Immature natural killer cell (primary cell): ENCODE measurements around the gene ADORA2A. TPM values are rescaled to one million over a fixed set of nuclear protein-coding genes. Genes with fewer than 3 reads are reported as not detected.

Source experiments
- DNase-seq, 3 donors: peaks; one replicate each; pipeline ENCODE4 v3.0.0; 2022; ENCODE audit warnings: mixed read lengths in 1 of 3
- H3K27ac Mint-ChIP-seq, 6 donors: one replicate each; pipeline ENCODE4 v1.8.0; 2020; ENCODE audit warnings: mixed read lengths in 6 of 6, mild to moderate bottlenecking in 5 of 6, inconsistent platforms in 4 of 6, moderate library complexity in 3 of 6
- H3K27me3 Mint-ChIP-seq, 3 donors: one replicate each; pipeline ENCODE4 v1.8.0; 2020 to 2021; ENCODE audit warnings: low read depth in 3 of 3, mild to moderate bottlenecking in 3 of 3, mixed read lengths in 3 of 3, moderate library complexity in 3 of 3, inconsistent platforms in 1 of 3
- H3K36me3 Mint-ChIP-seq, 3 donors: one replicate each; pipeline ENCODE4 v1.8.0; 2020; ENCODE audit warnings: mixed read lengths in 3 of 3, inconsistent platforms in 2 of 3, mild to moderate bottlenecking in 2 of 3
- H3K4me1 Mint-ChIP-seq, 2 donors: one replicate each; pipeline ENCODE4 v1.8.0; 2020; ENCODE audit warnings: inconsistent platforms in 2 of 2, mild to moderate bottlenecking in 2 of 2, mixed read lengths in 2 of 2, moderate library complexity in 1 of 2
- H3K4me3 Mint-ChIP-seq, 5 donors: one replicate each; pipeline ENCODE4 v1.8.0; 2020; ENCODE audit warnings: mild to moderate bottlenecking in 5 of 5, mixed read lengths in 5 of 5, inconsistent platforms in 3 of 5, moderate library complexity in 3 of 5
- H3K9me3 Mint-ChIP-seq, 6 donors: one replicate each; pipeline ENCODE4 v1.8.0; 2020; ENCODE audit warnings: mild to moderate bottlenecking in 6 of 6, mixed read lengths in 6 of 6, inconsistent platforms in 4 of 6, moderate library complexity in 3 of 6
- polyA plus RNA-seq, 3 donors: library from polyadenylated mRNA; unstranded; fragments of 300-500 nt; fragmentation: Illumina TruSeq; gene quantifications; one replicate each; pipeline ENCODE4 v1.2.3, GENCODE V29; 2021

ADORA2A gene
- polyA plus RNA-seq, 3 donors from 2014 or later: 4.6 to 6.8 (median 5.3) TPM

DNA sequence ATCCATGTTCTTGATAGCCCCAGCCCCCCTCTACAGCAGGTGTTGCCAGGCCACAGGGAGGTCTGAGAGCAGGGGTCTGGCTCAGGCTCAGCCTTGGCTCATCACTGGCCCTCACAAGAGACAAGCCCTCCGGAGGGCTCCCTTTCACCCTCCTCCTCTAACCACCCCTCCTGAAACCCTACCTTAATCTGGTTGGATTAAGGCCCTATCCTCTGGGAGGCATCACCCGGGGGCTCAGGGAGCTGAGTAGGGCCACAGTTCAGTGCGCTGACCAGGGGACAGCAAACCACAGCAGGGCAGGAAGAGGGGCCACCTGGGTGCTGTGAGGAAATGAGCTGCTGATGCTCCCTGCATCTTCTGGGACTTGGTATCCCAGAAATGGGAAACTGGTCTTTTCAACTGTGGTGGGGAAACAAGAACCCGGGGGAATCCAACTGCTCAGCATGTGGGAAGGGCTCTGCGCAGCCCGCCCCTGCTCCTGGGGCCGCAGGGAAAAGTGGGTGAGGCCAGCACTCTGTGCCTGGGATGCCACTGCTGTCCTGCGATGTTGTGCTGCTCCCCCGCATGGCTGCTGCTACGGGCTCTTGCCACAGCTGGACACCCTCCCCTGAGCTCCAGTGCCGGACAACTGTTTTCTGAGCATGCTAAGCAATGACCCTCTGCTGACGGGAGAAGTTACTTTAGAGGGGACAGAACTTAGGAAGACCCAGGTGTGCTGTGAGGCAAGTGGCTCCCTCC lies 17.5 kb downstream of the ADORA2A start:
- Mint-ChIP-seq H3K27ac (no peak overlapping the region), H3K9me3 (no peaks in the 10 kb centered on the region), H3K36me3 (peaks cover 0 to 4% (median 0%) of the 10 kb centered on the region in 3 donors), H3K4me3 (no peak overlapping the region), H3K4me1 (no peaks in the 10 kb centered on the region), H3K27me3 (peaks cover 0 to 3% (median 3%) of the 10 kb centered on the region in 3 donors)
- no peak for DNase-seq

DNA sequence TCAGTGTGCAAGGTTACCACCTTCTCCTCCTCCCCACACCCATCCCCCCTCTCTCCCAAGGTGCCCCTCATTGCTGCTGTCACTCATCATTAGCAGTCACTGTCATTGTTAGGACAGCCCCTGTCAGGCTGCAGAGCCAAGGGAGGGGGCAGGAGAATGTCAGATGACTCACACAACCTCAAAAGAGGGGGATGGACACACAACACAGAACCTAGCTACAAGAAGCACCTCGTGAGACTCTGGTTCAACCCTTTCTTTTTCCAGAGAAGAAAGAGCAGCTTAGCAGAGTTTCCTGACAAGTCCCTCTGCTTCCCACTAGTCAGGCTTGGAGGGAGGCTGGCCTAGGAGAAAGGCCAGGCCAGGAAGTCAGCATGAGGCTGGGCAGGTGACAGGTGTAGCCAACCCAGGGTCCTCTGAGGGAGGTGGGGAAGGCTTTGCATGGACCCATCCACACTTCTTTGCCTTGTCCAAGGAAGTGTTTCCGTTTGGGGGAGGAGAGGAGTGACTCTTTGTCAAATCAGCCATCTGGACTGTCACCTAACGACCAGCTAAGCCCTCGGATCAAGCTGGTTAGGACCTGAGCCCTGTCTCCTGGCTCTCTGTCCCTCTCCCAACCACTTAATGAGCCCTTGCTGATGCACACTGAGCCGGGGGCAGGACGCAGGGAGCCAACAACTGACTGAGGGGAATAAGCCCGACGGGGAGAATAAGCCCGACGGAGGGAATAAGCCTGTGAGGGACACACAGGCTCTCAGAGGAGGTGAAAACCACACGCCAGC lies 18.3 kb downstream of the ADORA2A start:
- H3K9me3 Mint-ChIP-seq: no peaks in the 10 kb centered on the region
- H3K4me1 Mint-ChIP-seq: no peaks in the 10 kb centered on the region
- no peak overlapping the region for H3K4me3 Mint-ChIP-seq
- no peak for DNase-seq
- no peak overlapping the region for H3K27ac Mint-ChIP-seq
- H3K36me3 Mint-ChIP-seq: peaks cover 0 to 4% (median 0%) of the 10 kb centered on the region in 3 donors
- peaks cover 0 to 5% (median 4%) of the 10 kb centered on the region in 3 donors for H3K27me3 Mint-ChIP-seq

DNA sequence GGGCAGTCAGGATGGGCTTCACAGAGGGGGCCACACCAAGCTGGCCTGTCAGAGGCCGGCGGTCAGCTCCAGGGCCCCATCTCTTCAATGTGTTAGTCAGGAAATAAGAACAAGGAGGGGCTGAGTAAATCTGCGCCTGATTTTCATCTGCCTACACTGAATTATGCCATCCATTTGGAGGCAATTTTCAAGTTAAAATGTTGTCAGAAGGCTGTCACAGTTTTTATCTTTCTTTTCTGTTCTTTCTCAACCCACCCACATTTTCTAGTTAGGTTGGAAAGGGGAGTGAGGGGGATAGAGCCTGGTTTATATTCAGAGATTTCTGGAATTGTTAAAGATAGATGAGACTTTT lies 18.8 kb downstream of the ADORA2A start:
- Mint-ChIP-seq H3K27me3 (peaks cover 0 to 4% (median 4%) of the 10 kb centered on the region in 3 donors), H3K36me3 (peaks cover 0 to 4% (median 0%) of the 10 kb centered on the region in 3 donors), H3K9me3 (no peaks in the 10 kb centered on the region), H3K27ac (peak overlapping the region in 1 of 6 donors; percentile 6), H3K4me3 (no peak overlapping the region), H3K4me1 (no peaks in the 10 kb centered on the region)
- no peak for DNase-seq

DNA sequence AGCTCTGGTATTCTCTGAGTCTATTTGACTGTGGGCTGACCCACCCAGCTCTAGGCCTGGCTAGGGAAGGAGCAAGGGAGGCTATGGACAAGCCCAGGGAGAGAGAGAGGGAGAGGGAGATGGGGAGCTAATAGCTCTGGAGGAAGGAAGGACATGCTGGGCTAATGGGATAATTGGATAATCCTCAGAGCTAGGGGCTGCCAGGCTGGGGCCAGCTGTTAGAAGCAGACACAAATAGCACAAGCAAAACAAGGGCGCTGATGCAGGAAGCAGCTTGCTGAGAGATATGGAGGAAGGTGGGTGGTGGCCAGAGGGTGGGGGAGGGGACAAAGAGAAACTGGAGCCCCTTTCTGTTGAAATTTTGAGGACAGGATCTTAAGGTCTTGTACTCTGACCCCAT lies 23.2 kb downstream of the ADORA2A start:
- DNase-seq: no peak
- H3K27me3 Mint-ChIP-seq: peaks cover 5 to 8% (median 6%) of the 10 kb centered on the region in 3 donors
- H3K9me3 Mint-ChIP-seq: no peaks in the 10 kb centered on the region
- H3K27ac Mint-ChIP-seq: no peak overlapping the region
- H3K4me1 Mint-ChIP-seq: no peaks in the 10 kb centered on the region
- H3K4me3 Mint-ChIP-seq: no peak overlapping the region
- no peaks in the 10 kb centered on the region for H3K36me3 Mint-ChIP-seq

DNA sequence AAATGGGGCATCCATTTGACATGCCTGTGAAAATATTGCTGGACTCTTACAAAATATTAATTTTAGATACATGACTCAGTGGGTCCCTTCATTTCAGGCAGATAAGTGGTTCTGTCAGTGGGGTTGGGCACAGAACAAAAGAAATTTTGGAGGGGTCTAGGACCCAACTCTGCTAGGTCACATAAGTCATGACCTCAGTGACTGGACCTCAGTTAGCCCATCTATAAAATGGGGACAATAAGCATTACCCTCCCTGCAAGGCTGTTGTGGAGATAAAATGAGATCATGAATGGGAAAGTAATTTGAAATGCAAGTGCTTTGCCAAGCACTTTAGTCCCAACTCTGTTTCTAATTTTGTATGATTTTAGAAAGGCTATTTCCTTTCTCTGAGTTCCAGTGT lies 23.8 kb downstream of the ADORA2A start:
- H3K4me3 Mint-ChIP-seq: no peak overlapping the region
- no peaks in the 10 kb centered on the region for H3K4me1 Mint-ChIP-seq
- no peaks in the 10 kb centered on the region for H3K9me3 Mint-ChIP-seq
- no peaks in the 10 kb centered on the region for H3K36me3 Mint-ChIP-seq
- H3K27me3 Mint-ChIP-seq: peaks cover 4 to 8% (median 5%) of the 10 kb centered on the region in 3 donors
- no peak for DNase-seq
- H3K27ac Mint-ChIP-seq: no peak overlapping the region

DNA sequence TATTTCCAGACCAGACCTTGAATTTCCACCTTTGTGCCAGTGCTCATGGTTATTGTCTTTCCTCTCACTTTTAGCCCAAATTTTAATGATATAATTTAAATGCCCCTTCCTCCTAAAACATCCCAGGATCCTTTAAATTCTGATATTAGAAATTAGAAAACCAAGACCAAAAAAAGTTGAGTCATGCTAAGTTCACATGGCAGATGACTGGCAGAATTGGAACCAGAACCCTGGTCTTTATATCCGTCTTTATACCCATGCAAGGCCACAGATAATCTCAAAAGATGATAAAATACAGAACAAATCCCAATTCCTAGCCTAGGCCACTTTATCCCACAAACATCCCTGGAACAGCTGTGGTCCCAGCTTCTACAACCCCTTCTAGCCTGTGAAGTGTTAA lies 26.5 kb downstream of the ADORA2A start:
- DNase-seq: no peak
- Mint-ChIP-seq H3K4me3 (no peak overlapping the region), H3K27me3 (peaks cover 4 to 8% (median 5%) of the 10 kb centered on the region in 3 donors), H3K4me1 (no peaks in the 10 kb centered on the region), H3K36me3 (no peaks in the 10 kb centered on the region), H3K9me3 (no peaks in the 10 kb centered on the region), H3K27ac (no peak overlapping the region)

DNA sequence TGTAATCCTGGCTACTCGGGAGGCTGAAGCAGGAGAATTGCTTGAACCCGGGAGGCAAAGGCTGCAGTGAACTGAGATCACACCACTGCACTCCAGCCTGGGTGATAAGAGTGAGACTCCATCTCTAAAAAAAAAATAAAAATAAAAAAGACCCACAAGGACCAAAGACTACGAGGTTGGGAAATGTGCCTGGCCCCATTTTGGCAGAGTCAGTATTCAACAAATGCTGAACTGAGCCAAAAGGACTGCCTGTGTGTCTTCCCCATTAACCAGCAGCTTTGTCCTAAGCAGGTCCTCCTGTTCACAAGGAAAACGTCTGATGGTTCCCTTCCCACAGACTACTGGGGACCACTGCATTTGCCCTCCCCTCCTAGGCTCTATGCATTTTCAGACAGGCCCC lies 27.6 kb downstream of the ADORA2A start:
- DNase-seq: no peak
- Mint-ChIP-seq H3K27ac (no peak overlapping the region), H3K27me3 (peaks cover 3 to 5% (median 4%) of the 10 kb centered on the region in 3 donors), H3K4me3 (no peak overlapping the region), H3K4me1 (no peaks in the 10 kb centered on the region), H3K36me3 (no peaks in the 10 kb centered on the region), H3K9me3 (no peaks in the 10 kb centered on the region)

DNA sequence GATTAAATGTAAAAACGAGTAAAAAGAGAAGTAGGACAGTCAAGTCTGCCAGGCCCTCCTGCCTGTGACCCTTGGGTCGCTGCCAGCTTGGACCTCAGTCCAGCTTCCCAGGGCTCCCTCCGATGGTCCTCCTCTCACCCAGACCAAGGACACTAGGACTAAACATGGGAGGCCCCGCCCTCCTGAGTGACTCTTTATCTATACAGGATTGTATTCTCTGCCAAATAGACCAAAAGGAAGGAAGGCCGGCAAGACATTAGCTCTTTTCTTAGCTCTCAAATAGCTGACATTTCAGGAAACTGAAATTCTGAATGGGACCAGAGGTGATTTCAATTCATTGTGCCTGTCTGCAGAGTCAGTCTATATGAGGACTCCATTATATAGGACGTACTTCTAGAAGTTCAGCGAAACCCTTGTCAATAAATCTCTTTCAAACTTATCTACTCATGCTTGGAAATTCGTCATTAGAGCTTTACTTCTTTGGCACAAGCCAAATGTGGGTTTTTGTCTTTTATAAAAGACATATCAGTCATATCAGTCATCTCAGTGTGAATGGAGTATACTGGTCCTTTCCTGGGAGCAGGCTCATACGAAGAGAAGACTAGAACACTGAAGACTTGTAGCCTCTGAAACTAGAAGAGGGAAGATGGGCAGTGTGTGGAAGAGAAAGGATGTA lies 28.5 kb downstream of the ADORA2A start:
- peaks cover 2 to 8% (median 3%) of the 10 kb centered on the region in 3 donors for H3K27me3 Mint-ChIP-seq
- peak overlapping the region in 1 of 6 donors; percentile 46 for H3K27ac Mint-ChIP-seq

DNA sequence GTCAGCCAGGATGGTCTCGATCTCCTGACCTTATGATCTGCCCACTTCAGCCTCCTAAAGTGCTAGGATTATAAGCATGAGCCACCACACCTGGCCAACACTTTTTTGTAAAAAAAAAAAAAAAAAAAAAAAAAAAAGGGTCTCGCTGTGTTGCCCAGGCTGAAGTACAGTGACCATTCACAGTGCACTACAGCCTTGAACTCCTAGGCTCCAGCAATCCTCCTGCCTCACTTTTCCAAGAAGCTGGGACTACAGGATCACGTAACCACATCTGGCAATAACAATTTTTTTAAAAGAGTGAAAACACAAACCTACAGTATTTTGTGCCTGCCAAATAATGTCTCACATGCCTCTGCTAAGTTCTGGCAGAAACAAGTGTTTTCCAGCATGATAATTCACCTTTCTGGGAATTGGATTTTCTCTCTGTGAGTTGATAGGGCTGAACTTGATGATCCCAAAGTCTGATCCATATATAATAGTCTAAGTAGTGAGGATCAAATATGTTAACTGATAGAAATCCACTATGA lies 30.6 kb downstream of the ADORA2A start:
- Mint-ChIP-seq H3K4me3 (no peak overlapping the region), H3K4me1 (no peaks in the 10 kb centered on the region), H3K9me3 (no peaks in the 10 kb centered on the region), H3K27me3 (peaks cover 2 to 8% (median 3%) of the 10 kb centered on the region in 3 donors), H3K36me3 (no peaks in the 10 kb centered on the region), H3K27ac (no peak overlapping the region)
- no peak for DNase-seq

More for the DNA sequence above, 28.5 kb downstream of the ADORA2A start:
- Mint-ChIP-seq H3K9me3 (no peaks in the 10 kb centered on the region), H3K4me1 (no peaks in the 10 kb centered on the region), H3K4me3 (no peak overlapping the region), H3K36me3 (no peaks in the 10 kb centered on the region)
- no peak for DNase-seq

DNA sequence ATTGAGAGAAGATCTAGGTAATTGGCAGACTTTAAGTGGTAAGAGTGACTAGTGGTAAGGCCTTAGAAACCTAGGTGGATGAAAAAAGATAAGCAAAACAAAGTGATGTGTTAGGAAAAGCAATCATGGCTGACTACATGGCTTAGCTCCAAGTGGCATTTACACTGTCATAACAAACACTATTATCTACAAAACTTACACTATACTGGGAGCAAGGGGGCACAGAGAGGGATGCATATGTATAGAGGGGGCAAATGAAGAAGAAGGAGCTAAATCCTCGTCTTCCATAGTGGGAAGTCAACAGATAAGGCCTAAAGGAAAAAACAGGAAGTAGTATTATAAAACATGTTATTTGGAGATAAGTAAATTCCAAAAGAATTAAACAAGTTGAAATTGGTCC lies 32.5 kb downstream of the ADORA2A start:
- Mint-ChIP-seq H3K4me1 (no peaks in the 10 kb centered on the region), H3K4me3 (no peak overlapping the region), H3K27ac (peak overlapping the region in 1 of 6 donors; percentile 1)

DNA sequence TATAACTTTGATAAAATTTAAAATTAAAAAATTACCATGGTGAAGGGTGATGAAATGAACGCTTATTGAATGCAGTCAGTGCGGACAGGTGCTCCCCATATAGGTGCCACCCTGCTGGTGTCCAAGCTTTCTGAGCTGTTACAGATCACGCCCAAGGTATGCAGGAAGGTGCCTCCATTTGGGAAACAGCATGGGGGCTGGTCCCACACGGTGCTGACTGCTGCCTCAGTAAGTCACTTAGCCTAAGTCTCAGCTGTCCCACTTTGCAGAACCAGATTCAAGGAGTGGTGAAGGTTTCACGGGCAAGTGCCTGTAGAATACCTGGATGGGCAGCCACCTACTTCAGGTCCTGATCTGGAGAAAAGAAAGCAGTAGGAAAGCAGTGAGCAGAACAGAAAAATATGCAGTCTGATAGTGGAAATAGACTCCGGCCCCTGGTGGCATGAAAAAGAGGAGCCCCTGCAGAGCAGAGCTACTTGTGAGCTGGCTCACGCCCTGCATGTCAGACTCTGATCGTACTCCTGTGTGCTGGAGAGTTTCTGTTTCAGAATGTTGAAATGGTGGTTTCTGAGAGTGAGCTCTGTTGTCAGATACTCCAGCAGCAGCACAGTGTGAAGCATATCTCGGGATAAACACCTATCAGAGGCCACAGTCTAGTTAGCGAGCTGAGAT lies 33.2 kb downstream of the ADORA2A start:
- peaks cover 0 to 4% (median 0%) of the 10 kb centered on the region in 3 donors for H3K27me3 Mint-ChIP-seq
- no peak overlapping the region for H3K27ac Mint-ChIP-seq
- H3K36me3 Mint-ChIP-seq: no peaks in the 10 kb centered on the region
- no peak for DNase-seq
- H3K4me3 Mint-ChIP-seq: no peak overlapping the region
- H3K4me1 Mint-ChIP-seq: no peaks in the 10 kb centered on the region
- no peaks in the 10 kb centered on the region for H3K9me3 Mint-ChIP-seq

More for the DNA sequence above, 32.5 kb downstream of the ADORA2A start:
- DNase-seq: no peak
- H3K27me3 Mint-ChIP-seq: peaks cover 0 to 4% (median 0%) of the 10 kb centered on the region in 3 donors
- H3K9me3 Mint-ChIP-seq: no peaks in the 10 kb centered on the region
- no peaks in the 10 kb centered on the region for H3K36me3 Mint-ChIP-seq

DNA sequence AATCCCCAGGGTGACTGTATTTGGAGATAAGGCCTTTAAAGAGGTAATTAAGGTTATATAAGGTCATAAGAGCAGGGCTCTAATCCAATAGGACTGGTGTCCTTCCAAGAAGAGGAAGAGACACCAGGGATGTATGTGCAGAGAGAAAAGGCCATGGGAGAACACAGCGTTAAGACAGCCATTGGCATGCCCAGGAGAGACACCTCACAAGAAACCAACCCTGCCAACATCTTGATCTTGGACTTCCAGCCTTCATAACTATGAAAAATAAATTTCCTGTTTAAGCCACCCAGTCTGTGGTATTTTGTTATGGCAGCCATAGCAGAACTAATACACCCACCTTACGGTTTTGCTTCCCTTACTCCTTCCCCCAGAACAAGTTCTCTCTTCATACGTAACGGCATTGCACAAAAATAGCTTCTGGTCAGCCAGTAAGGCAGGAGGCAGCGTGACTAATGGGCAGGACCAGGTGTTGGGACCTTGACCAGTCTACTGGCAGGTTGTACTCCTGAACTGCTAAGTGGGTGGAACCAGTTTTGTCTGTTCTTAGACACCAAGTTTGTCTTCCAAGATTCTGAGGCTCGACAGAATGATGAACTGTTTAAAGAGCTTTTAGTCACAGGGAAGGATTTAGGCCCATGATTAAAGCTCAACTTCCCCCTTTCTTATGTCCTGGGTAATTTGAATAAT lies 35.8 kb downstream of the ADORA2A start:
- DNase-seq: no peak
- Mint-ChIP-seq H3K36me3 (no peaks in the 10 kb centered on the region), H3K9me3 (no peaks in the 10 kb centered on the region), H3K27ac (no peak overlapping the region), H3K27me3 (peaks cover 0 to 4% (median 0%) of the 10 kb centered on the region in 3 donors), H3K4me1 (no peaks in the 10 kb centered on the region), H3K4me3 (no peak overlapping the region)

DNA sequence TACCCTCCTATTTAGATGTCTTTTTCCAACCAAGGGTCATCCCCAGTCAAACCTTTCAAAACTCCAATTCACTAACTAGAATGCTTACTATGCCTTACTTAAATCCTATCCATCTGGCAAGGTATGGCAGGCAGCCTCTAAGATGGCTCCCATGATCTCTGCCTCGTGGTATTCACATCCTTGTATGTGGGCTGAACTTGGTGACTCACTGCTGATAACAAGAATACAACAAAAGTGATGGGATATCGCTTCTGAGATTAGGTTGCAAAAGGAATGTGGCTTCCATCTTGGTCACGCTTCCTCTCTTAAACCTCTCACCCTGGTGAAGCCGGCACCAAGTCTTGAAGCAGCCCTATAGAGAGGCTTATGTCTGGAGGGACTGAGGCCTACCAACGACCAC lies 38.2 kb downstream of the ADORA2A start:
- no peaks in the 10 kb centered on the region for H3K4me1 Mint-ChIP-seq
- no peaks in the 10 kb centered on the region for H3K9me3 Mint-ChIP-seq
- no peaks in the 10 kb centered on the region for H3K36me3 Mint-ChIP-seq

More for the DNA sequence above, 38.2 kb downstream of the ADORA2A start:
- no peak overlapping the region for H3K27ac Mint-ChIP-seq
- H3K27me3 Mint-ChIP-seq: peaks cover 0 to 3% (median under 1%) of the 10 kb centered on the region in 3 donors
- no peak for DNase-seq
- H3K4me3 Mint-ChIP-seq: no peak overlapping the region
